Activated naive CD4-positive, alpha-beta T cell treated with Interleukin-2 at 50 U/mL for 16 hours (primary cell): Measurements from ENCODE around the gene FBXW11.

Experiments
- DNase-seq: peaks from one replicate; pipeline ENCODE4 v3.0.0-alpha.2; 2020

Gene FBXW11

DNA sequence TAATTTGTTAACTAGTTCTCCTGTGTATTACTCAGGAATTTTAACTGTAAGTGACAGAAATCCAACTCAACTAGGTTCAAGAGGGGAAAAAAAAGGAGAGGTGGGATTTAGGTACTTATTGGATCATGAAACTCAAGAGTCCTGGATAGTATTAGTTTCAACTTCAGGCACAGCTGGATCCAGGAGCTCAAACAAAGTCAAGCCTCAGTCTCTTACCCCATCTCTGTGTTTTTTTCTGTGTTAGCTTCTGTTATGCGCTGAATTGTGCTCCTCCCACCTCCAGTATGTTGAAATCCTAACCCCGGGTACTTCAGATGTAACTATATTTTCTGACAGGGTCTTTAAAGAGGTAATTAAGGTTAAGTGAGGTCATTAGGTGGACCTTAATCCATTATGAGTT, 167.3 kb downstream of the FBXW11 start:
- DNase-seq = no peak

DNA sequence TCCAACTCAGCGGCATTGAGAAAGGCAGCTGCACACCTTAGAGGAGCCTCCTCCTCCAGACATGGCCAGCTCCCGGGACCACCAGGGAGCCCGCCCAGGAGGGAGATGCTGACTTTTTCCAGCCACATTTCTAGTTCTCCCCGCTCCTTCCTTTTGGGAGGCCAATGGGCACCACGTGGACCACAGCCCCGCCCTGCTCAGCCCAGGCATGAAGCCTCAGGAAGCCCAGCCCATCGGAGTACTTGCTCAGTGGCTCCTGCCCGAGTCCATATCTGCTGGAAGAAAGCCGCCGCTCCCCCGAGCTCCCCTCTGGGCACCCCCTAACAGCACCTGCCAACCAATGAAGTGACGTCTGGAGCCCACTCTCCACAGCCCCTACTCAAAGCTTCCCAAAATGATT, 168.4 kb downstream of the FBXW11 start:
- DNase-seq = no peak

DNA sequence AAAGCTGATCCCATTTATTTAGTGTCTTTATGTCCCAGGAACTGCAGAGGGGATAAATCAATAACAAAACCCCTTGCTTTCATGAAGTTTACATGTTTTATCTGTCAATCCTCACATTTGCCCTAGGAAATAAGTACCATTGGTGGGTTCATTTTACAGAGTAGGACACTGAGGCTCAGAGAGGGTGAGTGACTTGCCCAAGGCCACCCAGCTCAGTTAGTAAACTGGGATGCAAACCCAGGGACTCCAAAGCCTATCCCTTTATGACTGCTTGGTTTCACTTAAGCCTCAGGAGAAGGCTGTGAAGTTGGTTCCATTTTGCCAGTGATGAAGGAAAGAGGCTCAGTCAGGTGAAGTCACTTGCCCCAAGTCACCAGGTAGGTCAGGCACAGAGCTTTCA, 168.9 kb downstream of the FBXW11 start:
- DNase-seq = no peak

DNA sequence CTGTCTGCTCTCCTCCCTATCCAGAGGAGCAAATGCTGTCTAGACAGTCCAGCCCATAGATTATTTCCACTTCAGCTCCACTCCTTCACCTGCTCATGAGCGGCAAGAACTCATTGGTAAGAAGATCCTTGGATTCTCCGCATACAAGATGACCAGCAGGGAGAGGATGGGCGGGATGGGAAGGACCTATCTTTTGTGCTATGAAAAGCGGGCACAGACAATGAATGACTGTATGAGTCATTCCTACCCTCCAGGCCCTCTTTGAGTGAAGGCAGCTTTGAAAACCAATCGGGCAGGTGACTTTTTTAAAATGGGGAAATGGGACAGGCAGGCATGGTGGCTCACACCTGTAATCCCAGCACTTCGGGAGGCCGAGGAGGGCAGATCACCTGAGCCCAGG, 171.4 kb downstream of the FBXW11 start:
- no peak for DNase-seq

DNA sequence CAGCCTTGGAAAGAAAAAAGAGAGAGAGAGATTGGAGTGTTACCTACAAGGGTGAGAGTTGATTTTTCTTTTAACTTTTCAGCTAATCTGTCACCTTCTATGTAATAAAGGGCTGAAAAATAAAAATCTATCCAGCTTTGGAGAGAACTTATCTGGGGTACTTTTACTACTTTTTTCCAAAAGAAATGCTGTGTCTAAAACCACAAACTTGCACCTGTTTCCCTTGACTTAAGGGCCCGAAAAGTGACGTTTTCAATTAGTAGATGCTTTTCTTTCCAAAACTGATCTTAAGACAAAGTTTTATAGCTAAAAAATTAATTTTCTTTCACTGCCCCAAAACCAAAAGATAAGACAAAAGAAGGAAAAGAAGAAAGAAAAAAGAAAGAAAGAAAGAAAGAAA, 172.0 kb downstream of the FBXW11 start:
- DNase-seq = no peak

DNA sequence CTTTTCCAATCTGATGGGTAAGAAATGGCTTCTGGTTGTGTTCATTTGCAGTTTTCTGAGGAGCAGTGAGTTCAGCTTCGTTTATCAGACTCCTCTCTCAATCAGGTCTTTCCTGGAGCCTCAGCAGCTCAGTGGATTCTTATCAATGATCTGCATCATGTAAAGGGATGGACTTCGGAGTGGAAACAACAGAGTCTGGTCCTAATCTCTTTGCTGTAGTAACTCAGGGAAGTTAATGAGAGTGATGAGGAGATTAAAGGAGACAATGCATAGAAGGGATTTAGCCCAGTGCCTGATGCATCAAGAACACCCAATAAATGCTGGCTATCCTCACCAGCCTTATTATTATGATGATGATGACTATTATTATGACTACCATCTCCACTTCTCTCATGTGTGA, 173.7 kb downstream of the FBXW11 start:
- DNase-seq = no peak

DNA sequence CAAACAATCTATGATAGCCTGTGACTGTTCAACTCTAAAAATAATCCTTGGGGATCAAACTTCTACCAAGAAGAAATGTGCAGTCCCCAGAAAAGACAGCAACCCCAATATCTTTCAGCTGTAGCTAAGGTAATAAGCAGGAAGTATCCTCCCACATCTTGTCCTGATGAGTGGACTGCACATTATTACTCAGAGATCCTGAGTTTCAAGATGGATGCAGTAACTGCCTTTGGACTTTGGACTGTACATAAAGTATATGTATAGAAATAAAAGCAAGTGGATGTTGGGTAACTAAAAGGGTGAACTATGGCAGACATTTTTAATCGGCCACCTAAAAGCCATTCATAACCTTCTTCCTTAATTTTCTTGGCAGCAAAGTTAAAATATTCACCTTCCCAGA, 175.8 kb downstream of the FBXW11 start:
- no peak for DNase-seq

DNA sequence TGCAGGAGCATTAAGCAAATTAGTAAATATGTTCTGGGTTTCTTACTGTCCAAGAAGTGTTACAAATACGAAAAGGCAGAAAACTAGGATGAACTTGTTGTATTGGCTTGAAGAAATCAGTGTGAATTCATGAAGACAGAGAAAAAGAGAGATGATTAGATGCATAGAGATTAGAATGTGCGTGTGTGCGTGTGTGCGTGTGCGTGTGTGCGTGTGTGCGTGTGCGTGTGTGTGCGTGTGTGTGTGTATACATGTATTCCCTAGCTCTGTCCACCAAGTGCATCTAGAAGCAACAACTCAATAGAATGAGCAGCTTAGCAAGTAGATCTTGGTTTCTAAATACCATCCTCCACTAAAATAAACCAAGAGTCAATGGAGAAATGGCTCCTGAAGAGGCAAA, 179.3 kb downstream of the FBXW11 start:
- DNase-seq = no peak

DNA sequence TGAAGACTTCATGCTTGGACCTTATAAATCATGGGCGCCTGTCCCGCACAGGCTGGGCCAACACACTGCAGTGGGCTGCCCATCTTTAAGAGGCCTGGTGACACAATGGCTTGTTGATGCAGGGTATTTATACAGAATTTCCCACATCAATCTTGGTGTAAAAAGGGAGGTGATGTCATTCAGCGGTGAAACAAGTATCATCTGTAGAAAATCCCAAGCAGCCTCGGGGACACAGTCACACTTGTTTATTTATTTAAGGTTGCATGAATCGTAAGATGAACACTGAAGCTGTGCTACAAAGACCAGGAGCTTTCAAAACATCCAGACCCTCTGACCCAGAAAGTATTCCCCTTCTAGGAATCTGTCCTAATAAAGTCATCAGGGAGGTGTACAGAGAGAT, 180.3 kb downstream of the FBXW11 start:
- no peak for DNase-seq

DNA sequence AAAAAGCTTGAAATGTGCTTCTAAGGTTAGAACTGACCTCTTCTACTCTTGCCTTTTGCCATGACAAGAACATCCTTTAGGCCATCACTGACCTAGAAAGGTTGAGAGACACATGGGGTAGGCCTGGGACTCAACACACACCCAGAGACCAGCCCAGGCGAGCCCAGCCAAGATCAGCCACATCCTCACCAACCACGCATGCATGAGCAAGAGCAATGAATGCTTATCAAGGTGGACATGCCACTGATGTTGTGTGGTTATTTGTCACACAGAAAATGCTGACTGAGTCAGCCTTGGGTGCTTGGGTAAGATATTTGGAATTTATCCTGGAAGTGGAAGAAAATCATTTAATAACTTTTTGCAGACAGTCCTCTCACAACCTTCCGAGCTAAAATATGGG, 181.4 kb downstream of the FBXW11 start:
- no peak for DNase-seq

DNA sequence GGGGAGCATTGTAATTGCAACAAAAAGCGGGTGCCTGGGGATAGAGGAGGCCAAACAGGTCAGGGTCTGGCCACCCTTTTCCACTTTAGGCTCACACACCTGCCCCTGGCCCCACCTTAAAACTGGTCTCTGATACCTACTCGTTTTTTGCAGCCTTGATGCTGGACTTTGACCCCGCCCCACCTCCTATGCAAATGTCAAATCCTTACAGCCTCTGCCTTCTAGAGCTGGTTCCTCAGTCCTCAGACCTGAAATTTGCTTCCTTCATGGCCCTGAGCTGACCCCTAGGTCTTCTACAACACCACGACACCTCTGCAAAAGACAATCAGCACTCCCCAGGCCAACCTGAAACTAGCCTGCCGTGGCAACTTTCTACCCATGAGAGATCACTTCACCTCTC, 183.2 kb downstream of the FBXW11 start:
- DNase-seq = no peak

DNA sequence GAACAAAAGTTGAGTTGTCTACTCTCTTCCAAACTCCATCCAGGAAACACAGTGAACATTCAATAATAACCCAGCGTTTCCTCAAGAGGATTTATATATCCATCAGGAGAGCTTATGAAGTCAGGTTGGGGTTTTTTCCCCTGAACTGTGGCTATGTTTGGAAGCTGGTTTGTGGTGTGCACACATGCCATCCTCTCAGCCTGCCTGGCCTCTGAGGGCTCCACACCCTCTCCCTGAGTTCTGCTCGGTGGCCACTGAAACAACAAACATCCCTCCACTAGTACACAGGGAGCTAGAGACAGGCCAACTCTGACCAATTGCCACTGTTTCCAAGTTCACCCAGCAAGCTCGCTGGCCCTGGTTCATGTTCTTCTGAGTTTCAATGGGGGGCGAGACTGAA, 185.2 kb downstream of the FBXW11 start:
- no peak for DNase-seq

DNA sequence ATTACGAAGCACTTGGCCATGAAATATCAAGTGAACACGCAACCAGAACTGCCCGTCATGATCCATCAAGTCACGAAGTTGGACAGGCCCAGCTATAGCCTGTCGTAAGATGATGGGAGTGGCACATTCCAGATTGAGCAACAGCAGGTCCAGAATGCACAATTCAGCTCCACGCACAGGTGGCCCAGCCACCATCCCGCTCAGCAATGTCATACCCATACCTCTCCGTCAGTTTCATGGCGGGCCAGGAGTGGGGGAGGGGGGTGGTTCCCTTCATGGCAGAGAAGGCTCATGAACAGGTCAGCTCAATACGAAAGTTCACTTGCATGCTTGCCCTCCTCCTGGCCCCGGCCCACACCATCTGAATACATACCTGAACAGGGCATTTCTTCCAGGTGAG, 185.9 kb downstream of the FBXW11 start:
- no peak for DNase-seq

DNA sequence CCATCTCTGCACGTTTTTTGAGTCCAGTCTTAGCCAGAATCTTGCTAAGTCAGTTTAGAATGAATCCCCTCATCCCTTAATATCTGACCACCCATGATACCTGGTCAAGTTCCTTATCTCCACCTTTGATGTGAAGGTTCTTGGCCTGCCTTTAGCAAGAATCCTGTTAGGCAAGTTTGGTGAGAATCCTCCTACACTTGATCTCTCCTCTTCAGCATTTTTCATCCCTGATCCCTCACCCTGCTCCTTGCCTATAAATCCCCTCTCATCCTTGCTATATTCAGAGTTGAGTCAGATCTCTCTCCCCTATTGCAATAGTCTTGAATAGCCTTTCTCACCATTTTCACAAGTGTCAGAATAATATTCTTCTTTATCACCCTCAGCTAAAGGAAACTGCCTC, 189.8 kb downstream of the FBXW11 start:
- DNase-seq = no peak

DNA sequence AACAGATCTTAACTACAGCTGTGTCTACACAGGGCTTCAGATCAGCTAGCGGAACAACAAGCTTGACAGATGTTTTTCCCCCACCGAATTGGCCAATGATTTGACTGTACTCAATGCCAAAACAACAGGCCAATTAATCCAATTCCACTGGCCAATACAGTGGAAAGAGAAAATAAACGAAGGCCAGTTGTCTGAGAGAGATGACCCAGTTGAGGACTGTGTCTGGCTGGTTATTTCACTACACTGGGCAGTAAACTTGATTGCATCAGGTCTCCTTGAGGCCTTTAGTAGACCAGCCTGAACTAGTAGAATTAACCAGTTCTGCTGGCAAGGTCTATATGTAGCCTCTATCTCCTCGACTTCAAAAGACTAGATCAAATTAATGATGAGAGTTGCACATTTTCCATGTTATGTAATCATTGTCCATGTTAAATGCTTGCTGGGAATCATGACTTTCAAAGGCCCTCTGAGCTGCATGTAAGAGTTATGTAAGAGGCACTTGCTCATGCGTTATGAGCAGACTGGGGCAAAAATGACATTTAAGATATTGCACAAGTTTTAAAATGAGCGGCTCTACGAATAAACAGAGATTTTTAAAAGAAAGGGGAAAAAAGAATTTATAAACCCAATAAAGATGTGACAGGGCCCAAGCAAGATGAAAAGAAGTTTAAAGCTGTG, 192.5 kb downstream of the FBXW11 start:
- no peak for DNase-seq

DNA sequence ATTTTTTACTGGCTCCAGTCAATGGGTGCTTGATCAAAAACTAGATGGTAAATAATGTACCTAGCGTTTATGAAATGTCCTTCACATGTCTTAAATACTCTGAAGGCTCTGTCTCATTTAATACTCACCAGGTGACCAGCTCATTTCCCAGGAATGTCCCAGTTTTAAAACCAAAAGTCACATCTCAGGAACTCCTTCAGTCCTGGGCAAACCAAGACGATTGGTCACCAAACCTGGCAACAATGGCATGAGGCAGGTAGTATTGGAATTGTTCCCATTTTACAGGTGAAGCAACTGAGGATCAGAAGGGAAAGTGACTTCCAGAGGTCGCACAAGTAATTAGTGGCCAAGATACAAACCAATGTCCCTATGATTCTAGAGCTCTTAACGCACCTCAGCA, 193.2 kb downstream of the FBXW11 start:
- DNase-seq = no peak
